GM12873 (cell line): ENCODE data around the gene CNTFR.

Experiments
- TF ChIP-seq, protein P1 (sequence below): IDR thresholded peaks from 2 replicates; pipeline ENCODE4 v1.5.1; 2012; ENCODE audit warnings: low read depth, mild to moderate bottlenecking, moderate library complexity, low read length, control low read depth; ENCODE audit not compliant: insufficient read depth; ENCODE audit errors: missing control alignments

Gene CNTFR

DNA sequence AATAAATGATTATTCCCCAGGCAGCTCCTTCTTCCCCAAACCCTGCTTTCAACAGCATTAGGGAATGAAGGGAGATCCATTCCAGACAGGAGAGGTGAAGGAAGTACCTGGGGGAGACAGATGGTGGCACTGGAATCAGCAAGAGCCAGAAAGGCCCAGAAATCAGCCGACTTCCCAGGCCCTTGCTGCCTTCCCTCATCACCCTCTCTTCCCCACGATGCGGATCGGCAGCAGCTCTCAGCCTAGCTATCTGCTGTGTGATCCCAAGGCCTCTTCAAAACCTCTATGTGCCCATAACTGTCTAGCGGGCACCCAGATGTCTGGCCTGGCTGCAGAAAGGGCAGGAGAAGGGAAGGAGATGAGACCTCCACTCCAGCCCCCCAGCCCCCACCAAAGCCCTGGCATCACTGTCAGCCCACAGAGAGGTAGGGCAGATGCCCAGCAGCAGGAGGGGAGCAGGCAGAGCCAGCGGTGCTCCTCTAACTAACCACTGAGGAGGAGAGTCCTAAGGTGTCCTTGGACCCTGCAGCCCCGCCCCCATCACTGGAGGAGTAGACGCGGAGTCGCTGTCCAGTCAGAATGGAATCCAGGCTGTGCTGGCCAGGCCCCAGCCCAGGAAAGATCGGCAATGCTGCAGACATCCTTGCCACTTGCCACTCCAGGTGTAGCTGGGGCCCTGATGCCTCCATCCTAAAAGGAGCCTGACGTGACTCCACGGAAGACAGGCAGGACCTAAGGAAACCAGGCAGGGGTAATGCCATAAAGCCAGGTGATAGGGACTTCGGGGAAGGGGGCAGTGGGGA, 12.7 kb downstream of the CNTFR start:
- TF ChIP-seq, protein P1, sequence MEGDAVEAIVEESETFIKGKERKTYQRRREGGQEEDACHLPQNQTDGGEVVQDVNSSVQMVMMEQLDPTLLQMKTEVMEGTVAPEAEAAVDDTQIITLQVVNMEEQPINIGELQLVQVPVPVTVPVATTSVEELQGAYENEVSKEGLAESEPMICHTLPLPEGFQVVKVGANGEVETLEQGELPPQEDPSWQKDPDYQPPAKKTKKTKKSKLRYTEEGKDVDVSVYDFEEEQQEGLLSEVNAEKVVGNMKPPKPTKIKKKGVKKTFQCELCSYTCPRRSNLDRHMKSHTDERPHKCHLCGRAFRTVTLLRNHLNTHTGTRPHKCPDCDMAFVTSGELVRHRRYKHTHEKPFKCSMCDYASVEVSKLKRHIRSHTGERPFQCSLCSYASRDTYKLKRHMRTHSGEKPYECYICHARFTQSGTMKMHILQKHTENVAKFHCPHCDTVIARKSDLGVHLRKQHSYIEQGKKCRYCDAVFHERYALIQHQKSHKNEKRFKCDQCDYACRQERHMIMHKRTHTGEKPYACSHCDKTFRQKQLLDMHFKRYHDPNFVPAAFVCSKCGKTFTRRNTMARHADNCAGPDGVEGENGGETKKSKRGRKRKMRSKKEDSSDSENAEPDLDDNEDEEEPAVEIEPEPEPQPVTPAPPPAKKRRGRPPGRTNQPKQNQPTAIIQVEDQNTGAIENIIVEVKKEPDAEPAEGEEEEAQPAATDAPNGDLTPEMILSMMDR = no peak

DNA sequence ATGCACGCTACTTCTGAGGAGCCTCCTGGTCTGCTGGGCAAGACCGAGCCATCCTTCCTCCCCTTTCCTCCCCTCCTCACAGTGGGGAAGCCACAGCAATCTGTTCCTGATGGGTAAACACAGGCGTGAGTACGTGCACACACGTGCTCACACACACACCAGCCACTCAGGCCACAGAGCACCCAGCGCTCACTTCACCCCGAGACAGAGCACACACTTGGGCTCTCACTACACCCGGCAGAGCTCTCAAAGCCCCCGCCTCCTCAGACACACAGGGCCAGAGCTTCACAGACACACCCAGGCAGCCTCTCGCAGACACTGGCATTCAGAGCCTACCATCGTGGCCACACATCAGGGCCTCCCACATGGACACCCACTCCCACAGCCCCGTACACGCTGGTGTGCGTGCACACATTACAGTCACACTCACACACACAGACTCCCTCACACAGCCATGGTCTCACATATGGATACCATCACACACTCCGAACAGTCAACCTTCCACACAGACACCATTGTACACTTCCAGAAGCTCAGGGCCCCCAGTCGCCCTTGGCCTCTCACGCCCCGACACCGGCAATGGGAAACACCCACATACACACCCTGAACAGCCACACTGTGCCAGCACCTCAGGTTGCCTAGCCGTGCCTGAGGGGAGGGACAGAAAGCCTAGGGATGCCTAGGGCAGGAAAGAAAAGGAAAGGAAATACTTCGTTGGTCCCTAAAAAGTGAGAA, 13.5 kb downstream of the CNTFR start:
- TF ChIP-seq, protein P1 = no peak

DNA sequence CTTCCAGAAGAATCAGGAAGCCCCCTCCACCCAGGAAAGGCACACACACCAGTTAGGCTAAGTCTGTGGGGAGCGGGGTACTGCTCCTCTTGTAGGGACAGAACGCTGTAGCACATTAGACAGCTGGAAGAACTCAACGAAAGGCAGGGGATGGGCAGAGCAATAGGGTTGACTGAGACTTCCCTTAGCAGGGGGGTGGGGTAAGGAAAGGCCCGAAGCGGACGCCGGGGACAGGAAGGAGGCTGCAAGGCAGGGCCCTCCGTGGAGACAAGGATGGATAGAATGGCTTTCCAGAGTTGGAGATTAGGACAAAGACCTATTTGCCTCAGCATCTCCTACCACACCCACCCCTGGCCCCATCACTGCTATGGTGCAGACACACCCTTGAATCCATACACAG, 14.3 kb downstream of the CNTFR start:
- TF ChIP-seq, protein P1 = no peak

DNA sequence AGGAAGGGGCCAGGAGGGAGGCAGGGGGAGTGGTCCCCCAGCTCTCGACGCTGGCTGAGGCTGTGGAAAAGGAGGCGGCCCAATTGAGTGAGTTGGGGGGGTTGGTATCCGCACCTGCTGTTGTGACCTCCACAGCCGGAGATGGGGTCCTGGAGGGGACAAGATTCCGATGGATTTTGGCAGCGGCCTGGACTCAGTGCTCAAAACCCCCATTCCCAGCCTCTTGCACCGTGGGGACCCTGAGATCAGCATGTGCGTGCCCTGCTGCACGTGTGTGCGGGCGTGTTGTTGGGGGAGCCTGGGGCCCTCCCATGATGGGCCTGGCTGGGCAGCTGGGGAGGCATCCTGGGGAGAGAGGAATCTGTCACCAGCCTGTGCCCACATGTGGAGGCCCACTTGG, 15.0 kb downstream of the CNTFR start:
- TF ChIP-seq, protein P1 = no peak

DNA sequence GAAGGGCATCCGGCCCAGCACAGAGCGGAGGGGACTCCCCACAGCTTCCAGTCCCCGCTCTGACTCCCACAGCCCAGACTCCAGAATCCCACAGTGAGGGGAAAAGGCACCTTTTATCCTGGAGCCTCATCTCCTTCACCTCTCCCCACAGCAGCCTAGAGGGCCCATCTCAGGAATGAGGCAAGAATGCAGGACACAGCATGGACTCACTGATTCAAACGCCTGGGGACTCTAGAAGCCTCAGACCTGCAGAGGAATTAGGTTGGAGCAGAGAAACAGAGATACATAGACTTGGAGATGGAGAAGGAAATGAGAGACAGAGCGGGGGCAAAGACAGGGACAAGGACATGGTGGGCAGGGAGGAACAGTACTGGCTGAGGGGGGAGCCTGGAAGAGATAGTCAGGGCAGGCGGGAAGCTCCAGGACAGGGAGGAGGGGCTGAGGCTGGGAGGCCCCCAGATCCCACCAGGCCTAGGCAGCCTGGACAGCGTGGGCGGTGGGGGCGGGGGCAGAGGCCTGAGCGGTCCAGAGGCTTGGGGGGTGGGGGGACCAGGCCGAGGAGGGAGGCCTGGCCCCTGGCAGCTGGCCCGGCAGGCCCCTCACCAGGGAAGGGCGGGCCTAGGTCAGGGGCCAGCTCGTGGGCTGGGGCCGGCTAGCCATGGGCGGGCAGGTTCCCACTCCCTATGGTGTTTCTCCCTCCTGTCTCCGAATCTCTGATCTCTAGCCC, 15.8 kb downstream of the CNTFR start:
- TF ChIP-seq, protein P1 = no peak

DNA sequence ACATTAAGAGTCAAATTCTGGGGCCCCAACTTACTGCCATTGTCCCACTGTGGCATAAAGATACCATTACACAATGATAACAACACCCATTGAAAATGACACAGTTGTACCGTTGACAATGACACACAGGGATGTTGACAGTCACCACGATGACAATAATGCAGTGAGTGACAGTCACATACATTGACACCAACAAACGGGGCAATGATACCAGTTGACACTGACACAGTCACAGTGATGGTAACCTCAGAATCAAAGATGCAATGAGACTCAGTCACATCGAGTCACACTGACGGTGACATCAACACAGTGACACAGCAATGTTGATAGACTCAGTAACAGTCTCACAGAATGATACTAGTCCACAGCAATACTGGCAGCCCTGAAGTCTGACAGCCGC, 16.9 kb downstream of the CNTFR start:
- TF ChIP-seq, protein P1 = no peak

DNA sequence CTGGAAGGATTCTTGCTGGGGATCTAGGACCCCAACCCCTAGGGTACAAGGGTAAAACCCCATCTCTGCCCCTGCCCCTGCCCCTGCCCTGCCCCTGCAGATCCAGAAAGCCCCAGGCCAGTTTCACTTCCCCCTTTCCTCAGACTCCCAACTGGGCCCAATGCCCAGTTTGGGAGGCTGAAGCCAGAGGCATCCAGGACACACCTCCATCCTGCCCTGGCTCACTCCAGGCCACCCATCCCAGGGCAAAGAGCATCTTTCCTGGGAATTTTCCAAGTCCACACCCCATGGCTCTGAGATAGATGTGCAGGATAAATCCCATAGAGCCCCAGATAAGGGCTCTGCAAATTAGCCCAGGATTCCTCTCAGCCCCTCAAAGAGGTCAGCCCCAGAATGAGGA, 17.4 kb downstream of the CNTFR start:
- TF ChIP-seq, protein P1 = no peak
